GM21447 (cell line): ENCODE measurements around the gene ATF7IP.
A peak's percentile ranks its signal among the peaks of the same experiment; 100 is the strongest.

ENCODE experiments used
- ATAC-seq: cut with Tn5 transposase; IDR thresholded peaks from one replicate; pipeline ENCODE4 v1.9.1; 2021; ENCODE audit not compliant: unreplicated experiment

The ATF7IP gene

GRCh38 chr12:14473707-14474287, 108.3 kb downstream of the ATF7IP start:
- no peak for ATAC-seq

DNA sequence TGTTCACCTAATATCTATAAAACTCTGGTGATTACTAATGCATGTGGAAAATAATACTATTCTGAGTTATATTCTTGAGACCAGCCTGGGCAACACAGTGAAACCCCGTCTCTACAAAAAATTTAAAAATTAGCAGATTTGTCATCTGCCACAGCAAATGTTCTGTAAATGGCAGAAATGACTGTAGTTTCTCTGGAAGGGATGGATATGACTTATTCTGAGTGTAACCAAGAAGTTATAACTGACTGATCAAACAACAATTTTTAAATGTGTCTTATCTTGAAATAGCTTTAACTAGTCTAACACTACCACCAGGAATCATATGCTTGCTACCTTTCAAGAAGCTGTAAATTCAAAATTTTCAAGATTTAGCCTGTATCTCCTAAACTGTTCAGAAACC, 113.5 kb downstream of the ATF7IP start:
- ATAC-seq, result no peak

- ATAC-seq, result no peak
Measured at GRCh38 chr12:14481201-14481600, 115.7 kb downstream of the ATF7IP start.

GRCh38 chr12:14482361-14482760, 116.9 kb downstream of the ATF7IP start:
- no peak for ATAC-seq

- no peak for ATAC-seq
Measured at GRCh38 chr12:14482886-14483285, 117.4 kb downstream of the ATF7IP start.

- ATAC-seq, result no peak
Measured at GRCh38 chr12:14495326-14495725, 129.8 kb downstream of the ATF7IP start.

GRCh38 chr12:14505626-14506596, 140.4 kb downstream of the ATF7IP start:
- ATAC-seq, result no peak

GRCh38 chr12:14510574-14510973, 145.1 kb downstream of the ATF7IP start:
- no peak for ATAC-seq

- no peak for ATAC-seq
Measured at GRCh38 chr12:14514154-14514842, 148.8 kb downstream of the ATF7IP start.

- no peak for ATAC-seq
Measured at GRCh38 chr12:14514946-14515345, 149.5 kb downstream of the ATF7IP start.

- ATAC-seq, result no peak
Measured at GRCh38 chr12:14521822-14522221, 156.3 kb downstream of the ATF7IP start.

DNA sequence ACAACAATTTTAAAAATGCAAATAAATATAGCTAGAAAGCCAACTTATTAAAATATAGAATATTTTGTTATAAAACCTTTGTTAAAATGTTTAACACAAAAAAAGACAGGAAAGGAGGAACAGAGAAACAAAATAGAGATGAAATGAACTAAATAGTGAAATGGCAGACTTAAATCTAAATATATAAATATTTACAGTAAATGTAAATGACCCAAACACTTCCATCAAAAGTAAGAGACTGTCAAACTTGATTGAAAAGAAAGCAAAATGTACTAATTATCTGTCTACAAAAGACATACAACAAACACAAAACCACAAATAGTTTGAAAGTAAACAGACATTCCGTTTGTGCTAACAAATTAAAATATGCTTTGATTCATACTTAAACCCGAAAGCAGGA, 160.5 kb downstream of the ATF7IP start:
- no peak for ATAC-seq

GRCh38 chr12:14532152-14532551, 166.7 kb downstream of the ATF7IP start:
- no peak for ATAC-seq

GRCh38 chr12:14537088-14537487, 171.6 kb downstream of the ATF7IP start:
- ATAC-seq, result no peak

GRCh38 chr12:14540801-14541462, 175.4 kb downstream of the ATF7IP start:
- ATAC-seq, result peak; percentile 58

GRCh38 chr12:14545144-14546124, 180.0 kb downstream of the ATF7IP start:
- no peak for ATAC-seq

DNA sequence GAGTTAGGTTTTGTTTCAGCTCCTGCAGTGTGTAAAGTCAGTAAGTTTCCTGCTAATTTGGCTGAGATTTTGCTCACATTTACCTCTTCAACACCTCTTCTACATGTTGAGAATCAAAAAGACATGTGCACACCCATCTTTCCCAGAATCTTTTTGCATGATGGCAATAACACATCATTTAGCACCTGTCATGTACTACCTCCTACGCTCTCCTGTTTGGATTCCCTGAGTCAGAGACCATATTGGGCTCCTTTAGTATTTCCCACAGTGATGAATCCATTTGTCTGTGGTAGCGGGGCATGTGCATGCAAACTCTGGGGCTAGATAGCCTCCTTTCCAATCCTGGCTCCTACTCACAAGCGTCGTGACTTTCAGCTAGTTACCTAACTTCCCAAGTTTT, 182.1 kb downstream of the ATF7IP start:
- ATAC-seq, result no peak

GRCh38 chr12:14548609-14549008, 183.1 kb downstream of the ATF7IP start:
- ATAC-seq, result no peak
